GM23338 (cell line): ENCODE results near the gene SERP1. TPM values are rescaled to one million over a fixed set of nuclear protein-coding genes. Genes with fewer than 3 reads are reported as not detected.

ENCODE experiments used
- ATAC-seq: fragments of 200-7000 bp; cut with Tn5 transposase; 3 replicates; pipeline ENCODE4 v1.9.1; 2020
- DNase-seq: peaks from one replicate; pipeline ENCODE4 v3.0.0-alpha.2; 2015; ENCODE audit warnings: low spot score
- H2AFZ ChIP-seq: fragments of 200-600 bp; sonication (generic); 2 replicates; pipeline ENCODE4 v1.8.0; 2016; ENCODE audit warnings: antibody characterized with exemption, mild to moderate bottlenecking, moderate library complexity
- H3F3A ChIP-seq: fragments of 200-600 bp; sonication (generic); replicated peaks from 2 replicates; pipeline ENCODE4 v1.8.0; 2017; ENCODE audit warnings: antibody characterized with exemption, mixed run types, low read depth
- H3K27ac ChIP-seq: fragments of 200-600 bp; sonication (generic); 2 replicates; pipeline ENCODE4 v1.6.1; 2016; ENCODE audit warnings: low read depth
- H3K27me3 ChIP-seq: fragments of 200-600 bp; sonication (generic); 2 replicates; pipeline ENCODE4 v1.8.0; 2016; ENCODE audit warnings: mild to moderate bottlenecking, mixed run types, moderate library complexity; ENCODE audit not compliant: insufficient read depth
- H3K36me3 ChIP-seq: fragments of 200-600 bp; sonication (generic); 2 replicates; pipeline ENCODE4 v1.8.0; 2016; ENCODE audit warnings: mild to moderate bottlenecking; ENCODE audit not compliant: insufficient read depth
- H3K4me1 ChIP-seq: fragments of 200-600 bp; sonication (generic); 2 replicates; pipeline ENCODE4 v1.8.0; 2016; ENCODE audit warnings: mild to moderate bottlenecking, moderate library complexity; ENCODE audit not compliant: insufficient read depth
- H3K4me2 ChIP-seq: fragments of 200-600 bp; sonication (generic); 2 replicates; pipeline ENCODE4 v1.7.1; 2017; ENCODE audit warnings: mixed run types
- H3K4me3 ChIP-seq: fragments of 200-600 bp; sonication (generic); 2 replicates; pipeline ENCODE4 v1.6.1; 2016; ENCODE audit warnings: mixed run types
- H3K79me2 ChIP-seq: fragments of 200-600 bp; sonication (generic); replicated peaks from 2 replicates; pipeline ENCODE4 v1.8.0; 2017; ENCODE audit warnings: mild to moderate bottlenecking; ENCODE audit not compliant: insufficient read depth
- H3K9me2 ChIP-seq: fragments of 200-600 bp; sonication (generic); 2 replicates; pipeline ENCODE4 v1.8.0; 2017; ENCODE audit not compliant: insufficient read depth
- H4K20me1 ChIP-seq: fragments of 200-600 bp; sonication (generic); replicated peaks from 2 replicates; pipeline ENCODE4 v1.8.0; 2017; ENCODE audit warnings: mild to moderate bottlenecking; ENCODE audit not compliant: insufficient read depth
- H3K27ac Mint-ChIP-seq: 2 replicates; pipeline ENCODE4 v1.8.0; 2020; ENCODE audit warnings: inconsistent platforms, mild to moderate bottlenecking, moderate library complexity, mixed read lengths
- H3K27me3 Mint-ChIP-seq: 3 replicates; pipeline ENCODE4 v1.8.0; 2022; ENCODE audit warnings: low read depth, mild to moderate bottlenecking, moderate library complexity, mixed read lengths, inconsistent platforms; ENCODE audit not compliant: insufficient read depth, poor library complexity
- H3K36me3 Mint-ChIP-seq: 3 replicates; pipeline ENCODE4 v1.8.0; 2021; ENCODE audit warnings: low read depth, mild to moderate bottlenecking, inconsistent platforms, moderate library complexity, mixed read lengths
- H3K4me1 Mint-ChIP-seq: 3 replicates; pipeline ENCODE4 v1.8.0; 2020; ENCODE audit warnings: mild to moderate bottlenecking, inconsistent platforms, mixed read lengths
- H3K4me3 Mint-ChIP-seq: 3 replicates; pipeline ENCODE4 v1.8.0; 2021; ENCODE audit warnings: moderate library complexity, mild to moderate bottlenecking, inconsistent platforms, mixed read lengths
- H3K9me3 Mint-ChIP-seq: 3 replicates; pipeline ENCODE4 v1.8.0; 2020; ENCODE audit warnings: moderate library complexity, mild to moderate bottlenecking, inconsistent platforms, mixed read lengths
- CREB1 ChIP-seq: fragments of 250-450 bp; sonication (Bioruptor Pico); IDR thresholded peaks from 2 replicates; pipeline ENCODE4 v1.5.0; 2020; ENCODE audit warnings: low read depth, mild to moderate bottlenecking, moderate library complexity
- CTCF ChIP-seq, 2 experiments: fragments of 200-600 bp in 1 of 2; sonication (generic) in 1 of 2; conservative IDR thresholded peaks; 2 replicates each; pipeline versions ENCODE4 v1.5.1 to v1.6.1; 2016 to 2017; ENCODE audit warnings: antibody characterized with exemption in 2 of 2, low read depth in 2 of 2, mild to moderate bottlenecking in 2 of 2, moderate library complexity in 1 of 2
- ETS1 ChIP-seq: IDR thresholded peaks from 2 replicates; pipeline ENCODE4 v1.6.1; 2016; ENCODE audit warnings: antibody characterized with exemption
- EZH2 ChIP-seq: fragments of 200-600 bp; sonication (generic); IDR thresholded peaks from one replicate; pipeline ENCODE4 v1.8.0; 2017; ENCODE audit warnings: antibody characterized with exemption, mild to moderate bottlenecking, low read depth; ENCODE audit not compliant: unreplicated experiment
- EZH2phosphoT487 ChIP-seq: fragments of 200-600 bp; sonication (generic); IDR thresholded peaks from one replicate; pipeline ENCODE4 v1.8.1; 2018; ENCODE audit warnings: antibody characterized with exemption; ENCODE audit not compliant: unreplicated experiment
- JUNB ChIP-seq: IDR thresholded peaks from one replicate; pipeline ENCODE4 v1.6.1; 2016; ENCODE audit warnings: antibody characterized with exemption; ENCODE audit not compliant: unreplicated experiment
- NANOG ChIP-seq: IDR thresholded peaks from 2 replicates; pipeline ENCODE4 v1.6.1; 2016; ENCODE audit warnings: antibody characterized with exemption, borderline replicate concordance
- POLR2AphosphoS5 ChIP-seq: IDR thresholded peaks from 2 replicates; pipeline ENCODE4 v1.6.1; 2016; ENCODE audit warnings: antibody characterized with exemption, low read depth
- REST ChIP-seq: IDR thresholded peaks from one replicate; pipeline ENCODE4 v1.6.1; 2018; ENCODE audit warnings: antibody characterized with exemption; ENCODE audit not compliant: unreplicated experiment
- STAT1 ChIP-seq: IDR thresholded peaks from one replicate; pipeline ENCODE4 v1.6.1; 2016; ENCODE audit warnings: antibody characterized with exemption; ENCODE audit not compliant: unreplicated experiment
- ZNF114 ChIP-seq: fragments of 250-450 bp; sonication (Bioruptor Pico); IDR thresholded peaks from 2 replicates; pipeline ENCODE4 v1.5.0; 2020; ENCODE audit warnings: mild to moderate bottlenecking, moderate library complexity
- ZNF331 ChIP-seq: fragments of 250-450 bp; sonication (Bioruptor Pico); IDR thresholded peaks from 2 replicates; pipeline ENCODE4 v1.5.0; 2020; ENCODE audit warnings: low read depth, mild to moderate bottlenecking, moderate library complexity
- ZNF462 ChIP-seq: fragments of 250-450 bp; sonication (Bioruptor Pico); IDR thresholded peaks from 2 replicates; pipeline ENCODE4 v1.5.0; 2020; ENCODE audit warnings: mild to moderate bottlenecking, moderate library complexity
- polyA plus RNA-seq: library from polyadenylated mRNA; unstranded; fragments of >200 nt; fragmentation: Nextera tagmentation; extraction: Ambion mirVana; gene quantifications from 2 replicates; pipeline ENCODE4 v1.2.1, GENCODE V29; 2016
- total RNA-seq: library from RNA; depleted of rRNA; stranded (reverse); fragments of >200 nt; shearing (Covaris generic); gene quantifications from 2 replicates; pipeline ENCODE4 v1.2.3, GENCODE V29; 2014

The SERP1 gene
- total and polyA plus RNA-seq, 2 experiments from 2014 or later: 211 to 252 TPM

GRCh38 chr3:150538324-150539208, 7.7 kb downstream of the SERP1 start:
- H3K36me3 ChIP-seq: peaks cover 9% of the 10 kb centered on the region
- no peak overlapping the region for H2AFZ ChIP-seq
- Mint-ChIP-seq H3K4me1 (no peaks in the 10 kb centered on the region), H3K4me3 (no peak overlapping the region), H3K36me3 (peaks cover 14% of the 10 kb centered on the region; the same call in 2 of the 3 replicates), H3K27ac (no peak overlapping the region), H3K9me3 (no peaks in the 10 kb centered on the region), H3K27me3 (no peaks in the 10 kb centered on the region)
- DNase-seq: no peak
- peak; percentile 65 for ATAC-seq
- H3F3A ChIP-seq: no peaks in the 10 kb centered on the region
- H3K4me1 ChIP-seq: no peaks in the 10 kb centered on the region
- no peaks in the 10 kb centered on the region for H3K27me3 ChIP-seq
- H3K79me2 ChIP-seq: peaks cover 15% of the 10 kb centered on the region
- TF ChIP-seq POLR2AphosphoS5 (no peak), ETS1 (no peak), CREB1 (CRISPR knock-in tag) (no peak), NANOG (no peak), CTCF (conservative IDR thresholded peaks at IDR 0.05; ENCODE audit: low read depth in 2 of 2) (no peak), ZNF114 (no peak), REST (no peak), STAT1 (no peak), EZH2phosphoT487 (no peak), JUNB (no peak), ZNF331 (CRISPR knock-in tag) (no peak), ZNF462 (CRISPR knock-in tag) (no peak), EZH2 (no peak)
- no peak overlapping the region for H3K4me2 ChIP-seq
- no peak overlapping the region for H3K4me3 ChIP-seq
- peaks cover 13% of the 10 kb centered on the region for H4K20me1 ChIP-seq
- H3K9me2 ChIP-seq: no peaks in the 10 kb centered on the region
- H3K27ac ChIP-seq: 0 out of 2 replicates have a peak overlapping the region, but pooled peaks have one; percentile 56
